H9 (cell line): ENCODE results near the gene AFAP1. TPM values are rescaled to one million over a fixed set of nuclear protein-coding genes. Genes with fewer than 3 reads are reported as not detected.

ENCODE experiments used
- DNase-seq: peaks from one replicate; pipeline ENCODE4 v3.0.0-alpha.2; 2017
- H2AFZ ChIP-seq: one replicate; pipeline ENCODE4 v1.6.1; 2013; ENCODE audit warnings: mild to moderate bottlenecking, low read length, control low read depth, moderate library complexity
- H2AK5ac ChIP-seq: 2 replicates; pipeline ENCODE4 v1.6.1; 2013; ENCODE audit warnings: low read length, control low read depth, mixed read lengths; ENCODE audit not compliant: insufficient read length
- H2BK120ac ChIP-seq: one replicate; pipeline ENCODE4 v1.6.1; 2013; ENCODE audit warnings: low read depth, mild to moderate bottlenecking, low read length, control low read depth, inconsistent platforms; ENCODE audit not compliant: poor library complexity, severe bottlenecking
- H2BK12ac ChIP-seq: 2 replicates; pipeline ENCODE4 v1.6.1; 2013; ENCODE audit warnings: low read length, control low read depth, mixed read lengths, low read depth; ENCODE audit not compliant: insufficient read length
- H2BK15ac ChIP-seq: 2 replicates; pipeline ENCODE4 v1.6.1; 2013; ENCODE audit warnings: low read depth, low read length, control low read depth
- H2BK20ac ChIP-seq: one replicate; pipeline ENCODE4 v1.6.1; 2013; ENCODE audit warnings: low read depth, mild to moderate bottlenecking, low read length, control low read depth, inconsistent platforms; ENCODE audit not compliant: poor library complexity, severe bottlenecking
- H2BK5ac ChIP-seq: 2 replicates; pipeline ENCODE4 v1.6.1; 2013; ENCODE audit warnings: low read length, control low read depth, mixed read lengths; ENCODE audit not compliant: insufficient read length
- H3K14ac ChIP-seq: 2 replicates; pipeline ENCODE4 v1.6.1; 2013; ENCODE audit warnings: low read length, control low read depth; ENCODE audit not compliant: insufficient read depth
- H3K18ac ChIP-seq: 2 replicates; pipeline ENCODE4 v1.6.1; 2013; ENCODE audit warnings: low read depth, mild to moderate bottlenecking, mixed read lengths, low read length, control low read depth; ENCODE audit not compliant: insufficient read length
- H3K23ac ChIP-seq: 2 replicates; pipeline ENCODE4 v1.6.1; 2013; ENCODE audit warnings: low read length, control low read depth, mixed read lengths, low read depth; ENCODE audit not compliant: insufficient read length
- H3K23me2 ChIP-seq: 2 replicates; pipeline ENCODE4 v1.6.1; 2013; ENCODE audit warnings: low read depth, mild to moderate bottlenecking, mixed read lengths, low read length, control low read depth; ENCODE audit not compliant: insufficient read length, poor library complexity, severe bottlenecking
- H3K27ac ChIP-seq: 2 replicates; pipeline ENCODE4 v1.5.1; 2013; ENCODE audit warnings: low read length, control low read depth, mixed read lengths, low read depth; ENCODE audit not compliant: insufficient read length
- H3K27me3 ChIP-seq: 2 replicates; pipeline ENCODE4 v1.6.1; 2013; ENCODE audit warnings: low read length, control low read depth, inconsistent platforms; ENCODE audit not compliant: insufficient read depth
- H3K4ac ChIP-seq: 2 replicates; pipeline ENCODE4 v1.6.1; 2013; ENCODE audit warnings: low read depth, mild to moderate bottlenecking, control low read depth, inconsistent platforms, low read length, moderate library complexity
- H3K4me1 ChIP-seq: 2 replicates; pipeline ENCODE4 v1.6.1; 2013; ENCODE audit warnings: low read length, control low read depth, inconsistent platforms; ENCODE audit not compliant: insufficient read depth
- H3K4me2 ChIP-seq: 2 replicates; pipeline ENCODE4 v1.6.1; 2013; ENCODE audit warnings: low read length, control low read depth, mixed read lengths; ENCODE audit not compliant: insufficient read length, insufficient read depth
- H3K56ac ChIP-seq: 2 replicates; pipeline ENCODE4 v1.6.1; 2013; ENCODE audit warnings: low read depth, mild to moderate bottlenecking, mixed read lengths, low read length, control low read depth; ENCODE audit not compliant: insufficient read length
- H3K79me1 ChIP-seq: 2 replicates; pipeline ENCODE4 v1.6.1; 2013; ENCODE audit warnings: low read depth, mild to moderate bottlenecking, moderate library complexity, low read length, control low read depth, inconsistent platforms; ENCODE audit not compliant: insufficient read depth, poor library complexity, severe bottlenecking
- H3K79me2 ChIP-seq: 2 replicates; pipeline ENCODE4 v1.6.1; 2013; ENCODE audit warnings: low read length, control low read depth, inconsistent platforms; ENCODE audit not compliant: insufficient read depth
- H3K9ac ChIP-seq: 2 replicates; pipeline ENCODE4 v1.6.1; 2013; ENCODE audit warnings: low read length, control low read depth, mixed read lengths; ENCODE audit not compliant: insufficient read length; ENCODE audit errors: extremely low read depth
- H3K9me3 ChIP-seq: one replicate; pipeline ENCODE4 v1.6.1; 2013; ENCODE audit warnings: low read depth, low read length, inconsistent platforms; ENCODE audit not compliant: control insufficient read depth
- H3T11ph ChIP-seq: one replicate; pipeline ENCODE4 v1.6.1; 2013; ENCODE audit warnings: mild to moderate bottlenecking, low read length, control low read depth, inconsistent platforms
- H4K20me1 ChIP-seq: one replicate; pipeline ENCODE4 v1.6.1; 2013; ENCODE audit not compliant: control insufficient read depth, insufficient read length, insufficient read depth
- H4K5ac ChIP-seq: 2 replicates; pipeline ENCODE4 v1.6.1; 2013; ENCODE audit warnings: low read depth, mild to moderate bottlenecking, mixed read lengths, low read length, control low read depth; ENCODE audit not compliant: insufficient read length
- H4K8ac ChIP-seq: replicated peaks from 2 replicates; pipeline ENCODE4 v1.6.1; 2013; ENCODE audit warnings: low read length, control low read depth, mixed read lengths, low read depth; ENCODE audit not compliant: insufficient read length
- H4K91ac ChIP-seq: 2 replicates; pipeline ENCODE4 v1.6.1; 2013; ENCODE audit warnings: low read depth, mild to moderate bottlenecking, moderate library complexity, mixed read lengths, low read length, control low read depth; ENCODE audit not compliant: insufficient read length
- H3K27ac Mint-ChIP-seq, 3 experiments: 2 replicates in 2 of 3; 3 replicates in 1 of 3; pipeline ENCODE4 v1.8.0; 2020 to 2021; ENCODE audit warnings: mixed read lengths in 3 of 3, mild to moderate bottlenecking in 1 of 3, moderate library complexity in 1 of 3
- H3K27me3 Mint-ChIP-seq: 2 replicates; pipeline ENCODE4 v1.8.0; 2021; ENCODE audit warnings: low read depth, mild to moderate bottlenecking, moderate library complexity, mixed read lengths
- H3K36me3 Mint-ChIP-seq, 3 experiments: 2 replicates in 2 of 3; 3 replicates in 1 of 3; pipeline ENCODE4 v1.8.0; 2020 to 2021; ENCODE audit warnings: low read depth in 3 of 3, mixed read lengths in 3 of 3; ENCODE audit not compliant: insufficient read depth in 1 of 3
- H3K4me1 Mint-ChIP-seq, 2 experiments: 2 replicates each; pipeline ENCODE4 v1.8.0; 2020; ENCODE audit warnings: mixed read lengths in 2 of 2
- H3K4me3 Mint-ChIP-seq, 2 experiments: 2 replicates in 1 of 2; 3 replicates in 1 of 2; pipeline ENCODE4 v1.8.0; 2020 to 2021; ENCODE audit warnings: mild to moderate bottlenecking in 2 of 2, mixed read lengths in 2 of 2, moderate library complexity in 1 of 2
- H3K9me3 Mint-ChIP-seq, 2 experiments: 2 replicates in 1 of 2; 3 replicates in 1 of 2; pipeline ENCODE4 v1.8.0; 2020; ENCODE audit warnings: mild to moderate bottlenecking in 2 of 2, mixed read lengths in 2 of 2, moderate library complexity in 1 of 2
- CTCF ChIP-seq: fragments of 200-600 bp; sonication (generic); conservative IDR thresholded peaks from 3 replicates; pipeline ENCODE4 v1.8.0; 2021; ENCODE audit warnings: antibody characterized with exemption, mild to moderate bottlenecking
- WGBS: extraction: QIAGEN DNeasy Blood & Tissue Kit; methylation state at CpG from one replicate; pipeline ENCODE4 v1.1.7; 2013; ENCODE audit warnings: missing lambda C conversion rate, low lambda C conversion rate, mixed read lengths; ENCODE audit not compliant: insufficient read length; ENCODE audit errors: extremely low coverage; 5-methylcytosine and 5-hydroxymethylcytosine counted together
- total RNA-seq: library from RNA; stranded (reverse); gene quantifications from 2 replicates; pipeline ENCODE4 v1.2.1, GENCODE V29; 2021

The AFAP1 gene
- total RNA-seq, 1 experiment from 2014 or later = 6.5 TPM

GRCh38 chr4:7926822-7927221, 12.8 kb downstream of the AFAP1 start:
- H3K23ac ChIP-seq = no peak overlapping the region
- no peak overlapping the region for H2BK15ac ChIP-seq
- no peaks in the 10 kb centered on the region for H3K9me3 ChIP-seq
- DNase-seq = no peak
- Mint-ChIP-seq H3K36me3 (peaks cover 0 to 1% (median 0%) of the 10 kb centered on the region in 3 experiments; a peak in 2 of 7 replicates), H3K4me3 (no peak overlapping the region), H3K27ac (peak overlapping the region in 1 of 3 experiments; percentile 53; a peak in 1 of 7 replicates), H3K27me3 (no peaks in the 10 kb centered on the region), H3K4me1 (peaks cover 20 to 26% of the 10 kb centered on the region in 2 experiments), H3K9me3 (no peaks in the 10 kb centered on the region)
- WGBS = no CpG with 5 or more reads among the region's 7 CpGs
- TF ChIP-seq CTCF = no peak
- H3K4ac ChIP-seq = no peak overlapping the region
- no peak overlapping the region for H2BK20ac ChIP-seq
- H3K18ac ChIP-seq = no peak overlapping the region
- no peaks in the 10 kb centered on the region for H3K79me1 ChIP-seq
- H3K14ac ChIP-seq = no peak overlapping the region
- no peak overlapping the region for H3K27ac ChIP-seq
- no peak overlapping the region for H2BK5ac ChIP-seq
- H2AK5ac ChIP-seq = no peak overlapping the region
- no peak overlapping the region for H2BK12ac ChIP-seq
- no peak overlapping the region for H3K9ac ChIP-seq
- H4K5ac ChIP-seq = no peak overlapping the region
- no peak overlapping the region for H4K91ac ChIP-seq
- no peak overlapping the region for H2BK120ac ChIP-seq
- H3K56ac ChIP-seq = no peak overlapping the region
- H4K20me1 ChIP-seq = no peaks in the 10 kb centered on the region
- H4K8ac ChIP-seq = no peak overlapping the region
- no peaks in the 10 kb centered on the region for H3K23me2 ChIP-seq
- no peak overlapping the region for H3K4me2 ChIP-seq
- no peaks in the 10 kb centered on the region for H3K4me1 ChIP-seq
- H3T11ph ChIP-seq = no peak overlapping the region
- no peak overlapping the region for H2AFZ ChIP-seq
- no peaks in the 10 kb centered on the region for H3K27me3 ChIP-seq
- H3K79me2 ChIP-seq = peaks cover 10% of the 10 kb centered on the region; the same call in 1 of the 2 replicates
